ENCODE measurements around the gene EYA2. TPM values are rescaled to one million over a fixed set of nuclear protein-coding genes. Genes with fewer than 3 reads are reported as not detected.

EYA2 gene
- total RNA-seq, 1 donor from 2014 or later: 94.1 TPM

GRCh38 chr20:47030271-47030810 is 135.7 kb downstream of the EYA2 start:
- no peak overlapping the region for H3K4me3 Mint-ChIP-seq (ENCODE audit: unreplicated experiment)
- H3K9me3 Mint-ChIP-seq (ENCODE audit: unreplicated experiment): peaks cover 8% of the 10 kb centered on the region
- peaks cover 16% of the 10 kb centered on the region for H3K36me3 Mint-ChIP-seq (ENCODE audit: unreplicated experiment)
- no peak for DNase-seq
- H3K27me3 Mint-ChIP-seq (ENCODE audit: unreplicated experiment): peaks cover 11% of the 10 kb centered on the region
- H3K4me1 Mint-ChIP-seq (ENCODE audit: low read depth, unreplicated experiment): peaks cover 29% of the 10 kb centered on the region
- no peak for TF ChIP-seq CTCF (IDR thresholded peaks at IDR 0.05; ENCODE audit: partially characterized antibody, unreplicated experiment)
- H3K27ac Mint-ChIP-seq (ENCODE audit: unreplicated experiment): peak overlapping the region; percentile 13

GRCh38 chr20:47031004-47031403 is 136.4 kb downstream of the EYA2 start:
- H3K27me3 Mint-ChIP-seq (ENCODE audit: unreplicated experiment): peaks cover 13% of the 10 kb centered on the region
- peaks cover 28% of the 10 kb centered on the region for H3K4me1 Mint-ChIP-seq (ENCODE audit: low read depth, unreplicated experiment)
- DNase-seq: no peak
- H3K4me3 Mint-ChIP-seq (ENCODE audit: unreplicated experiment): no peak overlapping the region
- peak overlapping the region; percentile 49 for H3K27ac Mint-ChIP-seq (ENCODE audit: unreplicated experiment)
- H3K36me3 Mint-ChIP-seq (ENCODE audit: unreplicated experiment): peaks cover 16% of the 10 kb centered on the region
- peaks cover 8% of the 10 kb centered on the region for H3K9me3 Mint-ChIP-seq (ENCODE audit: unreplicated experiment)
- no peak for TF ChIP-seq CTCF (IDR thresholded peaks at IDR 0.05; ENCODE audit: partially characterized antibody, unreplicated experiment)

GRCh38 chr20:47031821-47032220 is 137.2 kb downstream of the EYA2 start:
- TF ChIP-seq CTCF (IDR thresholded peaks at IDR 0.05; ENCODE audit: partially characterized antibody, unreplicated experiment): no peak
- Mint-ChIP-seq H3K36me3 (ENCODE audit: unreplicated experiment) (peaks cover 19% of the 10 kb centered on the region), H3K9me3 (ENCODE audit: unreplicated experiment) (peaks cover 8% of the 10 kb centered on the region), H3K27me3 (ENCODE audit: unreplicated experiment) (peaks cover 13% of the 10 kb centered on the region), H3K4me1 (ENCODE audit: low read depth, unreplicated experiment) (peaks cover 28% of the 10 kb centered on the region), H3K4me3 (ENCODE audit: unreplicated experiment) (no peak overlapping the region), H3K27ac (ENCODE audit: unreplicated experiment) (peak overlapping the region; percentile 56)
- no peak for DNase-seq

GRCh38 chr20:47032933-47033578 is 138.4 kb downstream of the EYA2 start:
- no peak for TF ChIP-seq CTCF (IDR thresholded peaks at IDR 0.05; ENCODE audit: partially characterized antibody, unreplicated experiment)
- Mint-ChIP-seq H3K9me3 (ENCODE audit: unreplicated experiment) (peaks cover 6% of the 10 kb centered on the region), H3K4me3 (ENCODE audit: unreplicated experiment) (no peak overlapping the region), H3K27me3 (ENCODE audit: unreplicated experiment) (peaks cover 13% of the 10 kb centered on the region), H3K36me3 (ENCODE audit: unreplicated experiment) (peaks cover 15% of the 10 kb centered on the region), H3K27ac (ENCODE audit: unreplicated experiment) (no peak overlapping the region), H3K4me1 (ENCODE audit: low read depth, unreplicated experiment) (peaks cover 28% of the 10 kb centered on the region)
- DNase-seq: no peak

GRCh38 chr20:47033665-47034064 is 139.0 kb downstream of the EYA2 start:
- DNase-seq: no peak
- no peak overlapping the region for H3K4me3 Mint-ChIP-seq (ENCODE audit: unreplicated experiment)
- peaks cover 6% of the 10 kb centered on the region for H3K9me3 Mint-ChIP-seq (ENCODE audit: unreplicated experiment)
- no peak overlapping the region for H3K27ac Mint-ChIP-seq (ENCODE audit: unreplicated experiment)
- peaks cover 30% of the 10 kb centered on the region for H3K4me1 Mint-ChIP-seq (ENCODE audit: low read depth, unreplicated experiment)
- TF ChIP-seq CTCF (IDR thresholded peaks at IDR 0.05; ENCODE audit: partially characterized antibody, unreplicated experiment): no peak
- peaks cover 13% of the 10 kb centered on the region for H3K27me3 Mint-ChIP-seq (ENCODE audit: unreplicated experiment)
- H3K36me3 Mint-ChIP-seq (ENCODE audit: unreplicated experiment): peaks cover 11% of the 10 kb centered on the region

Measured in glutamatergic neuron (in vitro differentiated cells).